ENCODE data around the gene TAOK3.
A peak's percentile ranks its signal among the peaks of the same experiment; 100 is the strongest.
"Not testable (repeated sequence)": the region's sequence is repeated elsewhere in the genome, so short reads cannot be mapped to it uniquely, and the experiment has no call there.

TAOK3 gene
- total RNA-seq = 104 to 340 (median 179) reads per million in 17 experiments

GRCh38 chr12:118372541-118373495 is at the start of gene TAOK3:
TSS of gene TAOK3 (minus strand) at chr12:118372907. CDS start at chr12:118255567, 117,340 bp downstream.
- peak; percentile 98 to 99 (median 98) for DNase-seq

- DNase-seq = no peak
Observed at GRCh38 chr12:118420673-118421072, 48.0 kb upstream of the TAOK3 start.

GRCh38 chr12:118418385-118419057 is 45.8 kb upstream of the TAOK3 start:
- DNase-seq = no peak

GRCh38 chr12:118417942-118418341 is 45.2 kb upstream of the TAOK3 start:
- no peak for DNase-seq

- no peak for DNase-seq
Observed at GRCh38 chr12:118409834-118410233, 37.1 kb upstream of the TAOK3 start.

- not testable (repeated sequence) for DNase-seq
Observed at GRCh38 chr12:118408241-118408640, 35.5 kb upstream of the TAOK3 start.

- peak; percentile 55 to 68 (median 64) for DNase-seq
Observed at GRCh38 chr12:118404876-118405521, 32.3 kb upstream of the TAOK3 start.

GRCh38 chr12:118402251-118402650 is 29.5 kb upstream of the TAOK3 start:
- DNase-seq = no peak

GRCh38 chr12:118398940-118399339 is 26.2 kb upstream of the TAOK3 start:
- DNase-seq = peak; percentile 56 to 81 (median 74)

- DNase-seq = peak in 3 of 4 experiments; percentile 30 to 47 (median 35)
Observed at GRCh38 chr12:118398524-118398923, 25.8 kb upstream of the TAOK3 start.

- DNase-seq = no peak
Observed at GRCh38 chr12:118397708-118398440, 25.2 kb upstream of the TAOK3 start.

- no peak for DNase-seq
Observed at GRCh38 chr12:118391836-118392235, 19.1 kb upstream of the TAOK3 start.

GRCh38 chr12:118391424-118391823 is 18.7 kb upstream of the TAOK3 start:
- DNase-seq = no peak

- DNase-seq = peak; percentile 60 to 83 (median 66)
Observed at GRCh38 chr12:118377884-118378470, 5.3 kb upstream of the TAOK3 start.

GRCh38 chr12:118377021-118377883 is 4.5 kb upstream of the TAOK3 start:
- DNase-seq = no peak

- DNase-seq = peak; percentile 88 to 96 (median 94)
Observed at GRCh38 chr12:118376089-118377020, 3.6 kb upstream of the TAOK3 start, which contains the start of gene SUDS3. TSS of gene SUDS3 (plus strand) at chr12:118376555. CDS start at chr12:118376692, 137 bp downstream.

GRCh38 chr12:118375348-118375747 is 2.6 kb upstream of the TAOK3 start:
- DNase-seq = no peak

- DNase-seq = no peak
Observed at GRCh38 chr12:118374909-118375308, 2.2 kb upstream of the TAOK3 start.

GRCh38 chr12:118374126-118374725 is 1.5 kb upstream of the TAOK3 start:
- DNase-seq = no peak

All from suppressor macrophage (primary cell).